Medulla oblongata (tissue), 1 donor: Measurements from ENCODE around the gene NXPH4.

Source experiments
- DNase-seq: peaks from one replicate; pipeline ENCODE4 v3.0.0-alpha.2; 2015; ENCODE audit errors: extremely low spot score

NXPH4 gene

GRCh38 chr12:57219205-57219992 lies 2.8 kb downstream of the NXPH4 start:
- DNase-seq, result no peak

- no peak for DNase-seq
Observed at GRCh38 chr12:57219993-57220754, 3.6 kb downstream of the NXPH4 start.

GRCh38 chr12:57220770-57221168 lies 4.2 kb downstream of the NXPH4 start:
- DNase-seq, result no peak

GRCh38 chr12:57221169-57221917 lies 4.7 kb downstream of the NXPH4 start:
- no peak for DNase-seq

- DNase-seq, result no peak
Observed at GRCh38 chr12:57222286-57223190, 5.9 kb downstream of the NXPH4 start.

GRCh38 chr12:57223191-57224165 lies 6.9 kb downstream of the NXPH4 start:
- DNase-seq, result no peak

- DNase-seq, result no peak
Observed at GRCh38 chr12:57224278-57224972, 7.8 kb downstream of the NXPH4 start.

- DNase-seq, result no peak
Observed at GRCh38 chr12:57224973-57225679, 8.5 kb downstream of the NXPH4 start.

- no peak for DNase-seq
Observed at GRCh38 chr12:57225680-57226210, 9.2 kb downstream of the NXPH4 start.

- DNase-seq, result no peak
Observed at GRCh38 chr12:57226588-57227314, 10.2 kb downstream of the NXPH4 start.

GRCh38 chr12:57227315-57228115 lies 10.9 kb downstream of the NXPH4 start:
- DNase-seq, result no peak

- no peak for DNase-seq
Observed at GRCh38 chr12:57229046-57229633, 12.5 kb downstream of the NXPH4 start.

- DNase-seq, result peak; percentile 97
Observed at GRCh38 chr12:57229634-57230380, 13.2 kb downstream of the NXPH4 start, which contains the start of gene SHMT2. Gene SHMT2 (plus strand): TSS chr12:57229711. CDS start chr12:57229779, 68 bp downstream.

GRCh38 chr12:57230381-57231155 lies 14.0 kb downstream of the NXPH4 start:
- DNase-seq, result no peak
